Activated CD4-positive, alpha-beta T cell treated with anti-CD3 and anti-CD28 coated beads, Interleukin-2, amount 50 U/mL, for 24 hours (primary cell): Measurements from ENCODE around the gene SFXN1.

Source experiments
- DNase-seq, 2 donors: peaks; one replicate each; pipeline ENCODE4 v3.0.0-alpha.2; 2020; ENCODE audit warnings: low read depth in 1 of 2, low spot score in 1 of 2

The SFXN1 gene

GRCh38 chr5:175465282-175465681 lies 13.1 kb upstream of the SFXN1 start:
- DNase-seq = no peak

- DNase-seq = no peak
Observed at GRCh38 chr5:175466700-175467318, 11.6 kb upstream of the SFXN1 start.

- no peak for DNase-seq
Observed at GRCh38 chr5:175467983-175468690, 10.2 kb upstream of the SFXN1 start.

- no peak for DNase-seq
Observed at GRCh38 chr5:175468892-175469291, 9.5 kb upstream of the SFXN1 start.

GRCh38 chr5:175469916-175470315 lies 8.4 kb upstream of the SFXN1 start:
- DNase-seq = no peak

DNA sequence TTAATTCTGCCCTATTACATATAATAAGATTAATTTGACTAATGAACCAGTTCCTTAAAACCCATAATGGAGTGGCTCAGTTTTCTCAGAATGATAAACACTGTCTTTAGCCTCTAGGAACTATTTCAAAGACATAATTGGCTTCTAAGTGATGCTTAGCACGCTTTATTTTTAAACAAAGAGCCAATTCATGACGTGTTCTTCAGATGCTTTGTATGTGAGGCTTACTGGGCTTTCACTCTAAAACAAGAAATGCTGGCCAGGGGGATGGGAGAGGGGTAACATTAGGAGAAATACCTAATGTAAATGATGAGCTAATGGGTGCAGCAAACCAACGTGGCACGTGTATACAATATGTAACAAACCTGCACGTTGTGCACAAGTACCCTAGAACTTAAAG lies 7.6 kb upstream of the SFXN1 start:
- DNase-seq = no peak

GRCh38 chr5:175471196-175471595 lies 7.2 kb upstream of the SFXN1 start:
- no peak for DNase-seq

GRCh38 chr5:175471628-175472027 lies 6.7 kb upstream of the SFXN1 start:
- no peak for DNase-seq

- no peak for DNase-seq
Observed at GRCh38 chr5:175472378-175472777, 6.0 kb upstream of the SFXN1 start.

DNA sequence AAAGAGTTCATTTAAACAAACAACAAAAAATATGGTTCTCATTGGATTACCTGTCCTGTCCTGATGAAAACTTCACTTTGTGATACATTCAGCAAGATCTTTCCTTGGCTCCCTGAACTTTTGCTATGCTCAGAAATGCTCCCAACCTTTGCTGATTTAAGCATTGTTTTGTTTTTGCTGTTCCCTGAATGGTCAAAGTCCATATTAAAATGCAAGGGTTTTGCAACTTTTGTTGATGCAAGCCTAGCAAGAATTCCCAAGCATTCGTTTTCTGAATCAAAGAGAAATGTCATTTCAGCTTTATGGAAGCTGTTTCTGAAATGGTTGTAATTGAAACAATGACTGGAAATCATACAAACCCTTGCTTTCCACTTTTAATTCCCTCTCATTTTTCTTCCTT lies 3.1 kb upstream of the SFXN1 start:
- no peak for DNase-seq

DNA sequence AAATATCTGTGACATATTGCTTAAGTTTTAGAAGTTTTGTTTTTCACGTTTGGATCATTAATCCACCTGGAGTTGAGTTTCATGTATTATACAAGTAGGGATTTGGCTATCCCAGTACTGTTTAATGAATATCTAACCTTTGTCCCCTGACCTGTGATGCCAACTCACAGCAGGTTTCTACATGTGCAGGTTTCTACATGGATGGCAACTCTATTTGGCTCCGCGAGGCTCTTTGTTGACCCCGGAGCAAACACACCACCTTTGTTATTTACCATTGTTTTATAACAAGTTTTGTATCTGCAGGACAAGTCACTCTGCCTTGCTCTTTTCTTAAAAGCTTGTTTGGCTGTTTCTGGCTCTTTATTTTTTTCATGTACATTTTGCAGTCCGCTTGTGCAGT lies 920 bp upstream of the SFXN1 start:
- DNase-seq = no peak

GRCh38 chr5:175478008-175478383 lies 364 bp upstream of the SFXN1 start:
- no peak for DNase-seq

DNA sequence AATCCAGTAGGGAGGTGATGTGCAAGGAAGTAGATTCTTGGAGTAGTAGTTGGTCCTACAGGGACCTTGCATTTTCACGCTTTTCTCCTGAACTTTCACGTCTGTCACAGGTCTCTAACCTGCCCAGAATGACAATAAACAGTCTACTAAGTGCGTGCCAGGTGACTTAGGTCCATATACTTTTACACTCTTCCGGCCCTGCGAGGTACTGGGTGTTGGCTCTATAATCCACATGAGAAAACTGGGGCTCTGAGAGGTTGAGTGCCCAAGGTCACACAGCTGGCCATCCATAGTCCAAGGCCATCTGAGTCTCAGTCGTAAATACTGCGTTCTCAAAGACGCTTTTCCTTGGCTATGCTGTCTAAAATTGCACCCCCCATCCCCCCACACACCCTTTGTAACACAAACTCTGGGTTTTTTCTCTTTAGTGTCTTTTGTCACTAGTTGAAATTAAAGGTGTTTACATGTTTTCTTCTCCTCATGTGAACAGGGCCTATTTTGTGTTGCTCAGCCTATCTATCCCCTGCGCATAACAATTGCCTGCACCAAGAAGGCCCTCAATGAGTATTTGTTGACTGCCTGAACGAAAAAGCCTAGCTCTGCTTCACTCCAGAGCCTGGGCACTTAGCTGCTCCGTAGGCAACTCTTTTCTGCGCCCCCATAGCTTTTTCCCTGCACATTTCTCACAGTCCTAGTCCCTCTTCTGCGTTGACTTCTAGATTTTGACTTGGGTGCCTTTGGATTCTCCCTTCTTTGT lies 943 bp downstream of the SFXN1 start:
- no peak for DNase-seq

- DNase-seq = no peak
Observed at GRCh38 chr5:175483337-175483736, 5.0 kb downstream of the SFXN1 start.

DNA sequence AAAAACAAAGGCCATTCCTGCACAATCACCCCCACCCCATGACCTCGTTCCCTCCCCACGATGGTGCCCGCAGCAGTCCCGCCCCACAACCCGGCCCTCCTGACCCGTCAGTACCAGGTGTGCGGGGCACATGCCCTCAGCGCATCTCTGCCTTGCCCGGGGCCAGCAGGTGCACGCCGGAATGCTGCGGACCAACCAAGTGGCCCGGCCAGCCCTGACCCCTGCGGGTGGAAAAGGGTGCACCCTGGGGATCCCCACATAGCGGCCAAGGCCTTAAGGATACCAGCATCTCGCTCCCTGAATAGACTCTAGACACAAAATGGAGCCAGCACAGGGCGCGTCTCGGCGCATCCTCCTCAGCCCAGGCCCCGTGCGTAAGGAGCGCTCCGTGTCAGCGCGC lies 6.0 kb downstream of the SFXN1 start:
- DNase-seq = no peak

GRCh38 chr5:175484829-175485228 lies 6.5 kb downstream of the SFXN1 start:
- no peak for DNase-seq

DNA sequence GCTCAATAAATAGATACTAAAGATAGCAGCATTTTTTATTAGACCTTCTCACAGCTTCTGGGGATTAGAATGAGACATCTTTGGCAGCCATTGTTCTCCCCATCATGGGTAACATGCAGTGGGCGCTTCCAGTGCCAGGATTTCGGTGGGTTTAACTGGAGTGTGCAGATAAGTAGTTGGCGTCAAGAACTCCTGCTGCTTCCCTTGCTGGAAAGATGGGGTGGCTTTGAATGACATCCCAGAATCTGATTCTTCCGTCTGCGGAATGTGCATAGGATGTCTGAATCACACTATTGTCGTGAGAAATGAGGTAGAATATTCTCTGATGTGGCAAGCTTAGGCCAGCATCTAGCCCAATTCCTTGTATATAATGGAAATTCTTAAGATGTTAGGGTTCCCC lies 7.3 kb downstream of the SFXN1 start:
- no peak for DNase-seq

DNA sequence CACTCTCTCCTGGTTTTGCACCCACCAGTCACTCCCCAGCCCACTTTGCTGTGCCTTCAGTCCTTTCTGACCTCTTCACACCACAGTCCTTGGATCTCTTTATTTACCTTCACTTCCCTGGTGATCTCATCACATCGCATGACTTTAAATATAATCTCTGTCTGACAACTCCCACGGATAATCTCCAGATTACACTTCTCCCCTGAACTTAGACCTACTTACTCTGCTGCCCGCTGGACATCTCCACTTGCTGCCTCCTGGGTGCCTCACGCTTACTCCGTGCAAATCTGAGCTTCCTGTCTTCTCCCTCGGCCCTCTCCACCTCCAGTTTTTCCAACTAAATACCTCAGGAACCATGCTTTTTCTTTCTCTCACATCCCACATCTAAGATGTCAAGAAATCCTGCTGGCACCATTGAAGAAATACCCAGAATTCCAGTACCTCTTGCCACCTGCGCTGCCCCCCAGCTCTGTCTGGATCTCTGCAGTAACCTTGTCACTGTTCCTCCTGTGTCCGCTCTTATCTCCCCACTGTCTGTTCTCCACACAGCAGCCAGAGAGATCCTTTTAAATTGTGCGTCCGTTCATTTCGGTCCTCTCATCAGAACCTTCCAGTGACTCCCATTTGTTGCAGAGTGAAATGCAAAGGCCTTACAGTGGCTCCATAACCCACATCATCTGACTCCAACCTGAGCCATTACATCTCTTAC lies 9.3 kb downstream of the SFXN1 start:
- DNase-seq = no peak

GRCh38 chr5:175489693-175490443 lies 11.5 kb downstream of the SFXN1 start:
- DNase-seq = no peak

GRCh38 chr5:175491223-175491622 lies 12.9 kb downstream of the SFXN1 start:
- DNase-seq = no peak

DNA sequence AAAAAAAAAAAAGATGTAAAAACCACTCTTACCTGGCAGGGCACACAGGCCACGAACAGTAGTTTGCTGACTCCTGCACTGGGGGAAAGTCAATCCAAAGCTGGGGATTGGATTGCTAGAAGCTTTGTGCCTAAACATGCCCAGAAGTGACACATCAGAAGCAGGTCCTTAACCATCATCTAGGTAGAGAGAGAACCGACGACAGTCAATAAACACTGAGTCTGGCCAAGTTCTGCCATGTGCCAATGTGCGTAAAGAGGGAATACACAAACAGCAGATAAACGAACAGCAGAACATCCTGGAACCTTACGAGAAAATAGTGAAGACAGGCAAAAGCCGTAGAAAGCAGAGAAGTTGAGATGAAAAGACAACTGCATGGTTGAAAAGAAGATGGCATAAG lies 14.9 kb downstream of the SFXN1 start:
- no peak for DNase-seq
